Sigmoid colon (tissue), 7 donors: ENCODE results near the gene GRN. TPM values are rescaled to one million over a fixed set of nuclear protein-coding genes. Genes with fewer than 3 reads are reported as not detected.

Experiments
- DNase-seq: peaks from one replicate; pipeline ENCODE4 v3.0.0-alpha.2; 2019
- H3K27ac ChIP-seq, 4 donors: fragments of 200-600 bp; sonication (generic); one replicate each; pipeline ENCODE4 v1.5.1; 2016 to 2019; ENCODE audit warnings: mild to moderate bottlenecking in 1 of 4
- H3K27me3 ChIP-seq, 3 donors: fragments of 200-600 bp; sonication (generic); one replicate each; pipeline ENCODE4 v1.5.1; 2019; ENCODE audit warnings: mild to moderate bottlenecking in 1 of 3
- H3K36me3 ChIP-seq, 4 donors: fragments of 200-600 bp; sonication (generic); one replicate each; pipeline ENCODE4 v1.5.1; 2016 to 2019
- H3K4me1 ChIP-seq, 4 donors: fragments of 200-600 bp; sonication (generic); one replicate each; pipeline ENCODE4 v1.5.1; 2017 to 2019
- H3K4me3 ChIP-seq, 4 donors: fragments of 200-600 bp; sonication (generic); one replicate each; pipeline ENCODE4 v1.5.1; 2017 to 2019; ENCODE audit warnings: mild to moderate bottlenecking in 2 of 4, moderate library complexity in 1 of 4
- H3K9me3 ChIP-seq, 4 donors: fragments of 200-600 bp in 3 of 4; sonication (generic) in 3 of 4; one replicate each; pipeline versions ENCODE4 v1.5.1 to v1.6.1; 2013 to 2019
- EP300 ChIP-seq, 4 donors: sonication (generic); formaldehyde crosslinking; IDR thresholded peaks; one replicate each; pipeline ENCODE4 v1.6.1; 2017; ENCODE audit warnings: antibody characterized with exemption in 4 of 4
- POLR2A ChIP-seq, 2 donors: fragments of 450-650 bp; IDR thresholded peaks; one replicate each; pipeline ENCODE4 v1.6.1; 2016; ENCODE audit warnings: antibody characterized with exemption in 2 of 2, mild to moderate bottlenecking in 2 of 2, moderate library complexity in 2 of 2
- POLR2AphosphoS5 ChIP-seq, 4 donors: sonication (generic); formaldehyde crosslinking; IDR thresholded peaks; one replicate each; pipeline ENCODE4 v1.6.1; 2017; ENCODE audit warnings: antibody characterized with exemption in 4 of 4
- WGBS, 2 donors: extraction: QIAGEN DNeasy Blood & Tissue Kit; methylation state at CpG; one replicate each; pipeline ENCODE4 v1.1.7; 2013; 5-methylcytosine and 5-hydroxymethylcytosine counted together
- intact Hi-C: fragments of 100-400 bp; cut with DNase I; formaldehyde crosslinking; loops from one replicate; pipeline ENCODE4 v1.15.1; 2023
- polyA plus RNA-seq, 3 donors: library from polyadenylated mRNA; stranded (reverse); fragments of 200-250 nt; gene quantifications; one replicate each; pipeline ENCODE4 v1.2.3, GENCODE V29; 2013
- total RNA-seq, 4 donors: library from RNA; depleted of rRNA; stranded (reverse); fragments of >200 nt; gene quantifications; one replicate each; pipeline ENCODE4 v1.1.0, GENCODE V29; 2016
- TF ChIP-seq, protein P1 (sequence below), 4 experiments: fragments of 450-650 bp in 3 of 4; fragments of 200-600 bp in 1 of 4; IDR thresholded peaks; one replicate each; pipeline ENCODE4 v1.5.1; 2016 to 2019; ENCODE audit warnings: antibody characterized with exemption in 4 of 4, mild to moderate bottlenecking in 3 of 4, moderate library complexity in 2 of 4
- donor health status: healthy with polysubstance abuse.
- donor health status: Bipolar disorder and iron deficiency.
- donor health status: healthy.

Gene GRN
- total and polyA plus RNA-seq, 7 donors: 69.7 to 245 (median 176) TPM

DNA sequence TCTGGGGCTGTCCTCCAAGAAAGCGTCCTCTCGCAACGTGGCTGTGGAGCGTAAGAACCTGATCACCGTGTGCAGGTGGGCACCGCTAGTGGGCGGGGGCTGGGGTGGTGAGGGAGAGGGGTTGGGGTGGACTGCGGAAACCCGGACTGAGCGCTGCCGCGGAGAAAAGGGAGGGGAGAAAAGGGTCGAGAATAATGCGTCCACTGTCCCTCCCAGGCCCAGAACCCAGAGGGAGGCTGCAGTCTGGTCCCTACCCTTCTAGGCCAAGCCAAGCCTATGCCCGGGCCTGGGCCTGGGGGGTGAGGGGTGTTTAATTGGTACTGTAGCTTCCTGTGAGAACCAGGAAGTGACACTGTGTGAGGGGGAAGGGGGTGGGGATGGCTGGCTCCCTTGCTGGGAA is 36.2 kb upstream of the GRN start:
- H3K27ac ChIP-seq: peak overlapping the region in 3 of 4 donors; percentile 68 to 87 (median 85)
- no peaks in the 10 kb centered on the region for H3K36me3 ChIP-seq
- DNase-seq: no peak
- H3K27me3 ChIP-seq: peaks cover 0 to 15% (median 12%) of the 10 kb centered on the region in 3 donors
- H3K4me1 ChIP-seq: peaks cover 0 to 21% (median 19%) of the 10 kb centered on the region in 4 donors
- TF ChIP-seq EP300 (IDR thresholded peaks at IDR 0.05) (no peak), POLR2AphosphoS5 (IDR thresholded peaks at IDR 0.05) (no peak), POLR2A (IDR thresholded peaks at IDR 0.05) (no peak)
- TF ChIP-seq, protein P1, sequence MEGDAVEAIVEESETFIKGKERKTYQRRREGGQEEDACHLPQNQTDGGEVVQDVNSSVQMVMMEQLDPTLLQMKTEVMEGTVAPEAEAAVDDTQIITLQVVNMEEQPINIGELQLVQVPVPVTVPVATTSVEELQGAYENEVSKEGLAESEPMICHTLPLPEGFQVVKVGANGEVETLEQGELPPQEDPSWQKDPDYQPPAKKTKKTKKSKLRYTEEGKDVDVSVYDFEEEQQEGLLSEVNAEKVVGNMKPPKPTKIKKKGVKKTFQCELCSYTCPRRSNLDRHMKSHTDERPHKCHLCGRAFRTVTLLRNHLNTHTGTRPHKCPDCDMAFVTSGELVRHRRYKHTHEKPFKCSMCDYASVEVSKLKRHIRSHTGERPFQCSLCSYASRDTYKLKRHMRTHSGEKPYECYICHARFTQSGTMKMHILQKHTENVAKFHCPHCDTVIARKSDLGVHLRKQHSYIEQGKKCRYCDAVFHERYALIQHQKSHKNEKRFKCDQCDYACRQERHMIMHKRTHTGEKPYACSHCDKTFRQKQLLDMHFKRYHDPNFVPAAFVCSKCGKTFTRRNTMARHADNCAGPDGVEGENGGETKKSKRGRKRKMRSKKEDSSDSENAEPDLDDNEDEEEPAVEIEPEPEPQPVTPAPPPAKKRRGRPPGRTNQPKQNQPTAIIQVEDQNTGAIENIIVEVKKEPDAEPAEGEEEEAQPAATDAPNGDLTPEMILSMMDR (IDR thresholded peaks at IDR 0.05): no peak
- H3K4me3 ChIP-seq: peak overlapping the region in 3 of 4 donors; percentile 35 to 55 (median 54)
- intact Hi-C loops: loop anchor here (1.0 to 5.0 kb wide), 3 partner anchors 15 to 86 kb away; partner anchors contain the start of genes GRN and SLC25A39
- H3K9me3 ChIP-seq: no peaks in the 10 kb centered on the region
- WGBS, 2 donors: 3 to 9% methylated on average over 15 of the region's 15 CpGs

DNA sequence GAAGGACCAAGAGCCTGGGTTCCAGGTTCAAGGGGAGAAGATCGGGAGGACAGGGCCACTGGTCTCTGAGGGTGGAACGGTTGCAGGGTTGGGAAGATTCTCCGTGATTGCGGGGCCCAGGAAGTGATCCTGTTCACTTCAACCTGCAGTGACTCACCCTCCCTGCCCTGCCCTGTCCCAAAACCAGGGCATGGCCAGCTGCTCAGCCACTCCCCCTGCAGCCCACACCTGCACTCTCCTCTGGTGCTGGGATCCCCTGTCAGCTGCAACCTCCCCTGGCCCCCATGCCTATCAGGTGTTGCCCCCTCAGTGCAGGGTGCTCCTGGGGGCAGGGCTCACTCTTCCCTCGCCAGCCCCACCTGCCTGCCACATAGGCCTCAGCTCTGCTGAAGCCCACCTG is 35.6 kb upstream of the GRN start:
- H3K27ac ChIP-seq: no peak overlapping the region
- H3K9me3 ChIP-seq: no peaks in the 10 kb centered on the region

DNA sequence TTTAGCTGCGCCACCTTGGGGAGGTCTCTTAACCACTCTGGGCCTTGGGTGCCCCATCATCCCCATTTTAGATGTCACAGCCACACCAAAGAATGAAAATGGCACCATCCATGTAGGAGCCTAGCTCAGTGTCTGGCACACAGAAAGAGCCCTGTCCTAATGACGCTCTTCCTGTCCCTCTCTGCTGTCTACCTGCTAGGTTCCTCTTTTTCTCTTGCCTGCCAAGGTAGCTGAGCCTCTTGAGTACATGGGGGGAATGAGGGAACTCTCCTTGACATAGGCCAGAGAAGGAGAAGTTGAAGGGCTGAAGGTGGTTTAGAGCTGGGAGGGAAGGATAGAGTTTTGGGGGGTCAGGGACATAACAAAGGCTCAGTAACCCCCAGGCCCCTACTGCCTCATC is 34.9 kb upstream of the GRN start:
- no peaks in the 10 kb centered on the region for H3K9me3 ChIP-seq
- H3K4me1 ChIP-seq: peaks cover 0 to 26% (median 26%) of the 10 kb centered on the region in 4 donors
- H3K27me3 ChIP-seq: peaks cover 11 to 28% (median 25%) of the 10 kb centered on the region in 3 donors
- no peaks in the 10 kb centered on the region for H3K36me3 ChIP-seq
- H3K27ac ChIP-seq: no peak overlapping the region
- WGBS, 2 donors: 88 to 93% methylated on average over 2 of the region's 2 CpGs
- no peak overlapping the region for H3K4me3 ChIP-seq
- intact Hi-C loops: no loop called here
- no peak for TF ChIP-seq POLR2A (IDR thresholded peaks at IDR 0.05)
- no peak for TF ChIP-seq POLR2AphosphoS5 (IDR thresholded peaks at IDR 0.05)
- TF ChIP-seq, protein P1 (IDR thresholded peaks at IDR 0.05): no peak
- TF ChIP-seq EP300 (IDR thresholded peaks at IDR 0.05): no peak
- DNase-seq: no peak

More for the DNA sequence above, 35.6 kb upstream of the GRN start:
- H3K4me1 ChIP-seq: peaks cover 0 to 21% (median 20%) of the 10 kb centered on the region in 4 donors
- TF ChIP-seq EP300 (IDR thresholded peaks at IDR 0.05): no peak
- TF ChIP-seq, protein P1 (IDR thresholded peaks at IDR 0.05): no peak
- no peak for TF ChIP-seq POLR2AphosphoS5 (IDR thresholded peaks at IDR 0.05)
- TF ChIP-seq POLR2A (IDR thresholded peaks at IDR 0.05): no peak
- WGBS, 2 donors: 36 to 69% methylated on average over 5 of the region's 5 CpGs
- no peaks in the 10 kb centered on the region for H3K36me3 ChIP-seq
- intact Hi-C loops: loop anchor here (2.0 to 5.0 kb wide), 2 partner anchors 38 to 87 kb away; partner anchors contain the start of gene GRN
- no peak overlapping the region for H3K4me3 ChIP-seq
- no peak for DNase-seq
- peaks cover 4 to 21% (median 18%) of the 10 kb centered on the region in 3 donors for H3K27me3 ChIP-seq

DNA sequence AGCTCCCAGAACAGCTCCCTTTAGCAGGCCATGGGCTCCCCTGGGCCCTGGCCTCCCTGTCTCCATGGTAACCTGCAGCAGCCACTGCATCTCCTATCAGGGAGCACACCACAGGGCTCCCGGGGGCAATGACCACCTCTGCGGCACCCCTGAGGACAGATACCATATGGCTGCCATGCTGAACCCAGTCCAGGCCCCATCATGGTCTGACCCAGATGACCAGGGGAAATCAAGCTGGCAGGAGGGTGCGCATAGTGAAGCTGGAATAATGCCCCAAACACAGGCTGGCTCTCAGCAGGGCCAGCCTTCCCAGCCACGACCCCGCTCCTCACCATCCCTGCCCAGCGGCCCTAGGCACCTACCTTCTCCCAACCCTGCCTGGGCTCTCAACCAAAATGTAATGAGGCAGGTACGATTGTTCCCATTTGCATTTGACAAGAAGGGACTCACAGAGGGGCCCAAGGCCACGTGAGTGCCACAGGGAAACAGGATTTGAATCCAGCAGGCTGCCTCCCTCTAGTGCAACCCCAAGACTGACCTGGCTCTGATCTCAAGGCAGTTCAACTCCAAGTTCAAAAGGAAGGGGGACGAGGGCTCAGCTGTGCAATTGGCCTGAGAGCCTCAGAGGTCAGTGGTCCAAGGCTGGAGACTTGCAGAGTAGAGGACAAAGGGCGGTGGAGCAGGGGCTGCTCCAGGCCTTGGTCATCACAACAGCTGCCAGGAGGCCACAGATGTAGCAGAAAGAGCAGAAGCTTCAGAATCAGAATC is 34.3 kb upstream of the GRN start:
- H3K27ac ChIP-seq: no peak overlapping the region
- intact Hi-C loops: no loop called here
- no peaks in the 10 kb centered on the region for H3K9me3 ChIP-seq
- TF ChIP-seq POLR2AphosphoS5 (IDR thresholded peaks at IDR 0.05) (no peak), EP300 (IDR thresholded peaks at IDR 0.05) (no peak), POLR2A (IDR thresholded peaks at IDR 0.05) (no peak)
- TF ChIP-seq, protein P1 (IDR thresholded peaks at IDR 0.05): no peak
- H3K36me3 ChIP-seq: no peaks in the 10 kb centered on the region
- 78 to 79% methylated on average over 10 of the region's 10 CpGs for WGBS, 2 donors
- H3K4me3 ChIP-seq: no peak overlapping the region
- no peak for DNase-seq
- peaks cover 0 to 32% (median 31%) of the 10 kb centered on the region in 4 donors for H3K4me1 ChIP-seq
- H3K27me3 ChIP-seq: peaks cover 16 to 34% (median 31%) of the 10 kb centered on the region in 3 donors
